NCI-H510A treated with DMSO at 0.1 percent for 48 hours (cell line): Measurements from ENCODE around the gene NFIX.
A peak's percentile ranks its signal among the peaks of the same experiment; 100 is the strongest.
"Not testable (repeated sequence)": the region's sequence is repeated elsewhere in the genome, so short reads cannot be mapped to it uniquely, and the experiment has no call there.

Experiments
- DNase-seq: peaks from one replicate; lab custom pipeline; 2025; lab: John Stamatoyannopoulos, UW

NFIX gene

GRCh38 chr19:12994701-12995595, at the start of gene NFIX:
Gene NFIX, plus strand, starts transcription at chr19:12995475. Its CDS starts 363 bp downstream, at chr19:12995838.
- DNase-seq, result peak; percentile 6

- DNase-seq, result peak; percentile 96
Observed at GRCh38 chr19:12945479-12946091, 49.7 kb upstream of the NFIX start, which contains the start of gene RAD23A. Gene RAD23A, plus strand, starts transcription at chr19:12945862. Its CDS starts 87 bp downstream, at chr19:12945949.

- DNase-seq, result peak; percentile 41
Observed at GRCh38 chr19:12946092-12946721, 49.1 kb upstream of the NFIX start.

GRCh38 chr19:12946731-12947496, 48.4 kb upstream of the NFIX start:
- no peak for DNase-seq

- no peak for DNase-seq
Observed at GRCh38 chr19:12947702-12948611, 47.3 kb upstream of the NFIX start.

GRCh38 chr19:12948612-12949362, 46.5 kb upstream of the NFIX start:
- no peak for DNase-seq

- DNase-seq, result no peak
Observed at GRCh38 chr19:12949363-12950283, 45.7 kb upstream of the NFIX start.

GRCh38 chr19:12952050-12952449, 43.2 kb upstream of the NFIX start:
- DNase-seq, result not testable (repeated sequence)

- no peak for DNase-seq
Observed at GRCh38 chr19:12952488-12953137, 42.7 kb upstream of the NFIX start.

GRCh38 chr19:12953138-12953798, 42.0 kb upstream of the NFIX start:
- DNase-seq, result no peak

- no peak for DNase-seq
Observed at GRCh38 chr19:12953799-12954611, 41.3 kb upstream of the NFIX start.

- DNase-seq, result no peak
Observed at GRCh38 chr19:12954612-12954962, 40.7 kb upstream of the NFIX start.

GRCh38 chr19:12955575-12955974, 39.7 kb upstream of the NFIX start:
- not testable (repeated sequence) for DNase-seq

GRCh38 chr19:12955996-12956395, 39.3 kb upstream of the NFIX start:
- DNase-seq, result no peak

GRCh38 chr19:12956446-12957388, 38.6 kb upstream of the NFIX start, which contains the start of gene GADD45GIP1:
Gene GADD45GIP1, minus strand, starts transcription at chr19:12957223. Its CDS starts 11 bp downstream, at chr19:12957212.
- peak; percentile 53 for DNase-seq
